K562 (cell line): ENCODE measurements around the gene ADD2. TPM values are rescaled to one million over a fixed set of nuclear protein-coding genes. Genes with fewer than 3 reads are reported as not detected.

ENCODE experiments used
- ATAC-seq: fragments of 200-7000 bp; cut with Tn5 transposase; 3 replicates; pipeline ENCODE4 v1.9.1; 2020; ENCODE audit warnings: moderate library complexity
- BruUV-seq: library from RNA; stranded (reverse); fragments of 400-500 nt; replicated peaks from 2 replicates; lab custom pipeline; 2021; lab: Mats Ljungman, UMichigan
- CTCF ChIA-PET: fragments of 300-600 bp; formaldehyde crosslinking; extraction: SDS; loops from one replicate; lab custom pipeline; 2021; ENCODE audit warnings: low intra/inter-chr PET ratio; lab: Yijun Ruan, JAX
- POLR2A ChIA-PET: fragments of 300-600, 350-650 bp; sonication (Branson Sonifier 250); formaldehyde crosslinking; extraction: SDS; loops from one replicate; lab custom pipeline; 2021; ENCODE audit warnings: antibody characterized with exemption, inconsistent platforms; lab: Yijun Ruan, JAX
- DNase-seq, 4 experiments: peaks; one replicate each; pipeline versions ENCODE4 v3.0.0 to v3.0.0-alpha.2; 2011 to 2018; ENCODE audit warnings: low spot score in 3 of 4, mixed read lengths in 3 of 4; ENCODE audit errors: extremely low read depth in 1 of 4
- FAIRE-seq: peaks from 2 replicates; lab custom pipeline; 2011; peaks lifted over from hg19 to GRCh38; lab: Jason Lieb, UNC
- H2AFZ ChIP-seq: 2 replicates; pipeline ENCODE4 v1.6.0; 2011; ENCODE audit warnings: low read depth, low read length, control low read depth, inconsistent platforms
- H3K27ac ChIP-seq: fragments of 200-600 bp; 3 replicates; pipeline ENCODE4 v1.8.0; 2011; ENCODE audit warnings: low read depth, mild to moderate bottlenecking, control low read depth, inconsistent platforms, low read length, moderate library complexity, mixed read lengths; ENCODE audit errors: extremely low read depth
- H3K27me3 ChIP-seq, 2 experiments: fragments of 300-600 bp in 1 of 2; 2 replicates in 1 of 2; 3 replicates in 1 of 2; pipeline versions ENCODE4 v1.6.0 to v1.8.0; 2011; ENCODE audit warnings: inconsistent platforms in 2 of 2, low read length in 2 of 2, mild to moderate bottlenecking in 1 of 2, mixed read lengths in 1 of 2, moderate library complexity in 1 of 2; ENCODE audit not compliant: control insufficient read depth in 2 of 2, insufficient read depth in 2 of 2
- H3K36me3 ChIP-seq: fragments of 300-600 bp; 3 replicates; pipeline ENCODE4 v1.8.0; 2011; ENCODE audit warnings: mild to moderate bottlenecking, low read length, inconsistent platforms; ENCODE audit not compliant: control insufficient read depth, insufficient read depth
- H3K4me1 ChIP-seq, 2 experiments: fragments of 200-600 bp in 1 of 2; replicated peaks in 1 of 2; 2 replicates in 1 of 2; 3 replicates in 1 of 2; pipeline versions ENCODE4 v1.5.1 to v1.8.0; 2011; ENCODE audit warnings: inconsistent platforms in 2 of 2, low read length in 2 of 2, mild to moderate bottlenecking in 1 of 2, mixed read lengths in 1 of 2, moderate library complexity in 1 of 2; ENCODE audit not compliant: control insufficient read depth in 2 of 2, insufficient read depth in 2 of 2
- H3K4me2 ChIP-seq: 2 replicates; pipeline ENCODE4 v1.6.1; 2011; ENCODE audit warnings: low read length, control low read depth, inconsistent platforms, mixed read lengths; ENCODE audit not compliant: insufficient read depth
- H3K4me3 ChIP-seq: fragments of 200-600 bp; sonication (generic), shearing (Covaris generic); 2 replicates; pipeline ENCODE4 v1.5.1; 2016; ENCODE audit warnings: control low read depth, inconsistent platforms
- H3K79me2 ChIP-seq: fragments of 200-600 bp; 3 replicates; pipeline ENCODE4 v1.8.0; 2011; ENCODE audit warnings: low read length, inconsistent platforms; ENCODE audit not compliant: control insufficient read depth, insufficient read depth
- H3K9ac ChIP-seq, 2 experiments: 2 replicates each; pipeline versions ENCODE4 v1.6.0 to v1.6.1; 2011; ENCODE audit warnings: low read depth in 2 of 2, low read length in 2 of 2, control low read depth in 1 of 2, inconsistent platforms in 1 of 2, mild to moderate bottlenecking in 1 of 2, mixed read lengths in 1 of 2; ENCODE audit not compliant: insufficient read depth in 1 of 2
- H3K9me1 ChIP-seq: one replicate; pipeline ENCODE4 v1.6.0; 2011; ENCODE audit warnings: inconsistent platforms, mild to moderate bottlenecking, low read length, moderate library complexity; ENCODE audit not compliant: control insufficient read depth, insufficient read depth
- H3K9me3 ChIP-seq: replicated peaks from 2 replicates; pipeline ENCODE4 v1.5.1; 2011; ENCODE audit warnings: low read depth, low read length, inconsistent platforms; ENCODE audit not compliant: control insufficient read depth, insufficient read depth
- H4K20me1 ChIP-seq: replicated peaks from 2 replicates; pipeline ENCODE4 v1.6.1; 2011; ENCODE audit warnings: low read length, inconsistent platforms, mixed read lengths; ENCODE audit not compliant: control insufficient read depth, insufficient read depth
- CBFB ChIP-seq: sonication (generic); formaldehyde crosslinking; IDR thresholded peaks from 2 replicates; pipeline ENCODE4 v1.4.0; 2020; ENCODE audit warnings: mild to moderate bottlenecking, missing genetic modification reagents
- CXXC5 ChIP-seq: fragments of 250-450 bp; sonication (Bioruptor Pico); IDR thresholded peaks from 2 replicates; pipeline ENCODE4 v1.8.0; 2022; ENCODE audit warnings: inconsistent platforms, mild to moderate bottlenecking, moderate library complexity
- MCM5 ChIP-seq: fragments of 450-650 bp; IDR thresholded peaks from 2 replicates; pipeline ENCODE4 v1.6.1; 2016; ENCODE audit warnings: low read depth
- NCOA1 ChIP-seq: fragments of 450-650 bp; IDR thresholded peaks from 2 replicates; pipeline ENCODE4 v1.6.1; 2016; ENCODE audit warnings: low read depth
- RBBP5 ChIP-seq: fragments of 200-600 bp; sonication (generic); IDR thresholded peaks from 2 replicates; pipeline ENCODE4 v1.6.1; 2012; ENCODE audit warnings: borderline replicate concordance, mild to moderate bottlenecking, low read length, control low read depth, inconsistent platforms; ENCODE audit not compliant: insufficient read depth, poor library complexity, severe bottlenecking
- SIN3A ChIP-seq, 2 experiments: fragments of 150-350 bp in 1 of 2; IDR thresholded peaks; 2 replicates each; pipeline ENCODE4 v1.6.1; 2011 to 2016; ENCODE audit warnings: borderline replicate concordance in 2 of 2, low read depth in 2 of 2, low read length in 2 of 2, mild to moderate bottlenecking in 2 of 2, moderate library complexity in 2 of 2; ENCODE audit not compliant: control insufficient read depth in 1 of 2
- WGBS: fragments of 100-300 bp; shearing (Covaris generic); methylation state at CpG from one replicate; pipeline ENCODE4 v1.1.6; 2016; ENCODE audit warnings: low coverage, mixed read lengths; ENCODE audit not compliant: insufficient coverage; ENCODE audit errors: missing lambda C conversion rate; 5-methylcytosine and 5-hydroxymethylcytosine counted together
- in situ Hi-C: fragments of 300-500 bp; cut with MboI; formaldehyde crosslinking; loops from 4 replicates; pipeline ENCODE4 v1.15.0; 2018; ENCODE audit warnings: inconsistent platforms, mixed read lengths
- intact Hi-C: fragments of 100-400 bp; cut with micrococcal nuclease; formaldehyde crosslinking; loops from 2 replicates; pipeline ENCODE4 v1.14.2; 2022
- polyA plus RNA-seq, 8 experiments: library from polyadenylated mRNA; depleted of rRNA in 4 of 8; stranded (reverse) in 5 of 8; unstranded in 3 of 8; fragments of >200 nt; fragmentation: Nextera tagmentation in 2 of 8; fragmentation: Illumina TruSeq in 1 of 8; extraction: Ambion mirVana in 2 of 8; extraction: Trizol in 1 of 8; gene quantifications; 2 replicates each; pipeline versions ENCODE4 v1.2.1 to v1.2.3, GENCODE V29; 2011 to 2014; ENCODE audit warnings: inconsistent platforms in 1 of 8, missing spikeins in 1 of 8
- total RNA-seq, 7 experiments: library from RNA; depleted of rRNA in 6 of 7; stranded (reverse); fragments of >200 nt in 6 of 7; fragmentation: Illumina TruSeq in 2 of 7; extraction: Trizol in 2 of 7; gene quantifications; 2 replicates each; pipeline versions ENCODE4 v1.2.1 to v1.2.3, GENCODE V29; 2011 to 2021; ENCODE audit warnings: low replicate concordance in 1 of 7
- TF ChIP-seq, protein P1 (sequence below): fragments of 450-650 bp; formaldehyde crosslinking; IDR thresholded peaks from 2 replicates; pipeline ENCODE4 v1.4.0; 2020; ENCODE audit warnings: mild to moderate bottlenecking, moderate library complexity
- TF ChIP-seq, protein P2 (sequence below): fragments of 250-450 bp; sonication (Bioruptor Pico); IDR thresholded peaks from 2 replicates; pipeline ENCODE4 v1.4.0; 2020
- TF ChIP-seq, protein P3 (sequence below): fragments of 250-450 bp; sonication (Bioruptor Pico); IDR thresholded peaks from 2 replicates; pipeline ENCODE4 v1.4.0; 2020; ENCODE audit warnings: borderline replicate concordance
- TF ChIP-seq, protein P4 (sequence below): fragments of 250-450 bp; sonication (Bioruptor Pico); IDR thresholded peaks from 2 replicates; pipeline ENCODE4 v1.5.0; 2021

ADD2 gene
- total and polyA plus RNA-seq, 9 of the 15 experiments (the other 6 are each of a cell fraction or from before 2014, with no cell fraction given) = 3.5 to 63.0 (median 36.2) TPM

DNA sequence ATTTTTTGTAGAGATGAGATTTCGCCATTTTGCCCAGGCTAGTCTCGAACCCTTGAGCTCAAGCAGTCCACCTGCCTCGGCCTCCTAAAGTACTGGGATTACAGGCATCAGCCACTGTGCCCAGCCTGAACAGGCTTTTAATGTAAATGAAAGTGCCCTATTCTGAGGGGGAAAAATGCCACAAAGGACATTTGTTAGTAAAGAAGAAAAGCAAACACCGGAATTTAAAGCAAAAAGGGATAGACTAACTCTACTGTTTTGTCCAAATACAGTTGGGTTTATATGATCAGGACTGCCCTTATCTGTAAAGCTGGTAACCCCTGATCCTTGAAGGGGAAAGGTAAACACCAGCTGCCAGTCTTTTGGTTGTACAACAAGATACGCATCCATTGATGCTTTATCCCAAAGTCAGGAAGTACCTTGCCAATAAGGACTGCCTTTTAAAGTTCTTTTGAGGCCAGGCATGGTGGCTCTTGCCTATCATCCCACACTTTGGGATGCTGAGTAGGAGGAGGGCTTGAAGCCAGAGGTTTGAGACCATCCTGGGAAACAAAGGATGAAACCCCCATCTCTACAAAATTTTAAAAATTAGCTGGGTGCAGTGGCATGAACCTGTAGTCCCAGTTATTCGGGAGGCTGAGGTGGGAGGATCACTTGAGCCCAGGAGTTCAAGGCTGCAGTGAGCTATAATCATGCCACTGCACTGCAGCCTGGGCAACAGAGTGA is 39.3 kb upstream of the ADD2 start:
- Histone ChIP-seq H3K4me2 (no peak overlapping the region), H3K9ac (no peak overlapping the region), H4K20me1 (0 out of 2 replicates have a peak, but pooled peaks cover 3% of the 10 kb centered on the region), H3K79me2 (no peaks in the 10 kb centered on the region), H3K36me3 (no peaks in the 10 kb centered on the region), H2AFZ (no peak overlapping the region), H3K9me1 (no peaks in the 10 kb centered on the region), H3K27me3 (peaks cover 24 to 39% of the 10 kb centered on the region in 2 experiments), H3K27ac (no peak overlapping the region), H3K4me1 (no peaks in the 10 kb centered on the region), H3K9me3 (no peaks in the 10 kb centered on the region), H3K4me3 (no peak overlapping the region)
- DNase-seq = no peak
- CTCF ChIA-PET = no interaction called here
- no peak for FAIRE-seq
- in situ Hi-C loops = no loop called here
- WGBS = 3% methylated on average over 6 of the region's 6 CpGs
- intact Hi-C loops = no loop called here
- no TSS peak for BruUV-seq
- POLR2A ChIA-PET = no interaction called here
- ATAC-seq = no peak
- TF ChIP-seq, protein P1, sequence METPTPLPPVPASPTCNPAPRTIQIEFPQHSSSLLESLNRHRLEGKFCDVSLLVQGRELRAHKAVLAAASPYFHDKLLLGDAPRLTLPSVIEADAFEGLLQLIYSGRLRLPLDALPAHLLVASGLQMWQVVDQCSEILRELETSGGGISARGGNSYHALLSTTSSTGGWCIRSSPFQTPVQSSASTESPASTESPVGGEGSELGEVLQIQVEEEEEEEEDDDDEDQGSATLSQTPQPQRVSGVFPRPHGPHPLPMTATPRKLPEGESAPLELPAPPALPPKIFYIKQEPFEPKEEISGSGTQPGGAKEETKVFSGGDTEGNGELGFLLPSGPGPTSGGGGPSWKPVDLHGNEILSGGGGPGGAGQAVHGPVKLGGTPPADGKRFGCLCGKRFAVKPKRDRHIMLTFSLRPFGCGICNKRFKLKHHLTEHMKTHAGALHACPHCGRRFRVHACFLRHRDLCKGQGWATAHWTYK (CRISPR knock-in tag) = no peak
- no peak for TF ChIP-seq MCM5
- TF ChIP-seq, protein P2, sequence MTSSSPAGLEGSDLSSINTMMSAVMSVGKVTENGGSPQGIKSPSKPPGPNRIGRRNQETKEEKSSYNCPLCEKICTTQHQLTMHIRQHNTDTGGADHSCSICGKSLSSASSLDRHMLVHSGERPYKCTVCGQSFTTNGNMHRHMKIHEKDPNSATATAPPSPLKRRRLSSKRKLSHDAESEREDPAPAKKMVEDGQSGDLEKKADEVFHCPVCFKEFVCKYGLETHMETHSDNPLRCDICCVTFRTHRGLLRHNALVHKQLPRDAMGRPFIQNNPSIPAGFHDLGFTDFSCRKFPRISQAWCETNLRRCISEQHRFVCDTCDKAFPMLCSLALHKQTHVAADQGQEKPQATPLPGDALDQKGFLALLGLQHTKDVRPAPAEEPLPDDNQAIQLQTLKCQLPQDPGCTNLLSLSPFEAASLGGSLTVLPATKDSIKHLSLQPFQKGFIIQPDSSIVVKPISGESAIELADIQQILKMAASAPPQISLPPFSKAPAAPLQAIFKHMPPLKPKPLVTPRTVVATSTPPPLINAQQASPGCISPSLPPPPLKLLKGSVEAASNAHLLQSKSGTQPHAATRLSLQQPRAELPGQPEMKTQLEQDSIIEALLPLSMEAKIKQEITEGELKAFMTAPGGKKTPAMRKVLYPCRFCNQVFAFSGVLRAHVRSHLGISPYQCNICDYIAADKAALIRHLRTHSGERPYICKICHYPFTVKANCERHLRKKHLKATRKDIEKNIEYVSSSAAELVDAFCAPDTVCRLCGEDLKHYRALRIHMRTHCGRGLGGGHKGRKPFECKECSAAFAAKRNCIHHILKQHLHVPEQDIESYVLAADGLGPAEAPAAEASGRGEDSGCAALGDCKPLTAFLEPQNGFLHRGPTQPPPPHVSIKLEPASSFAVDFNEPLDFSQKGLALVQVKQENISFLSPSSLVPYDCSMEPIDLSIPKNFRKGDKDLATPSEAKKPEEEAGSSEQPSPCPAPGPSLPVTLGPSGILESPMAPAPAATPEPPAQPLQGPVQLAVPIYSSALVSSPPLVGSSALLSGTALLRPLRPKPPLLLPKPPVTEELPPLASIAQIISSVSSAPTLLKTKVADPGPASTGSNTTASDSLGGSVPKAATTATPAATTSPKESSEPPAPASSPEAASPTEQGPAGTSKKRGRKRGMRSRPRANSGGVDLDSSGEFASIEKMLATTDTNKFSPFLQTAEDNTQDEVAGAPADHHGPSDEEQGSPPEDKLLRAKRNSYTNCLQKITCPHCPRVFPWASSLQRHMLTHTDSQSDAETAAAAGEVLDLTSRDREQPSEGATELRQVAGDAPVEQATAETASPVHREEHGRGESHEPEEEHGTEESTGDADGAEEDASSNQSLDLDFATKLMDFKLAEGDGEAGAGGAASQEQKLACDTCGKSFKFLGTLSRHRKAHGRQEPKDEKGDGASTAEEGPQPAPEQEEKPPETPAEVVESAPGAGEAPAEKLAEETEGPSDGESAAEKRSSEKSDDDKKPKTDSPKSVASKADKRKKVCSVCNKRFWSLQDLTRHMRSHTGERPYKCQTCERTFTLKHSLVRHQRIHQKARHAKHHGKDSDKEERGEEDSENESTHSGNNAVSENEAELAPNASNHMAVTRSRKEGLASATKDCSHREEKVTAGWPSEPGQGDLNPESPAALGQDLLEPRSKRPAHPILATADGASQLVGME = no peak
- TF ChIP-seq SIN3A (IDR thresholded peaks at IDR 0.05; ENCODE audit: borderline replicate concordance in 2 of 2, control insufficient read depth in 1 of 2, low read depth in 2 of 2, low read length in 2 of 2) = no peak
- no peak for TF ChIP-seq CXXC5 (CRISPR knock-in tag)
- no peak for TF ChIP-seq NCOA1
- TF ChIP-seq, protein P3, sequence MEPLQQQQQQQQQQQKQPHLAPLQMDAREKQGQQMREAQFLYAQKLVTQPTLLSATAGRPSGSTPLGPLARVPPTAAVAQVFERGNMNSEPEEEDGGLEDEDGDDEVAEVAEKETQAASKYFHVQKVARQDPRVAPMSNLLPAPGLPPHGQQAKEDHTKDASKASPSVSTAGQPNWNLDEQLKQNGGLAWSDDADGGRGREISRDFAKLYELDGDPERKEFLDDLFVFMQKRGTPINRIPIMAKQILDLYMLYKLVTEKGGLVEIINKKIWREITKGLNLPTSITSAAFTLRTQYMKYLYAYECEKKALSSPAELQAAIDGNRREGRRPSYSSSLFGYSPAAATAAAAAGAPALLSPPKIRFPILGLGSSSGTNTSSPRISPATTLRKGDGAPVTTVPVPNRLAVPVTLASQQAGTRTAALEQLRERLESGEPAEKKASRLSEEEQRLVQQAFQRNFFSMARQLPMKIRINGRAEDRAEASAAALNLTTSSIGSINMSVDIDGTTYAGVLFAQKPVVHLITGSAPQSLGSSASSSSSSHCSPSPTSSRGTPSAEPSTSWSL = no peak
- no peak for TF ChIP-seq CBFB
- TF ChIP-seq, protein P4, sequence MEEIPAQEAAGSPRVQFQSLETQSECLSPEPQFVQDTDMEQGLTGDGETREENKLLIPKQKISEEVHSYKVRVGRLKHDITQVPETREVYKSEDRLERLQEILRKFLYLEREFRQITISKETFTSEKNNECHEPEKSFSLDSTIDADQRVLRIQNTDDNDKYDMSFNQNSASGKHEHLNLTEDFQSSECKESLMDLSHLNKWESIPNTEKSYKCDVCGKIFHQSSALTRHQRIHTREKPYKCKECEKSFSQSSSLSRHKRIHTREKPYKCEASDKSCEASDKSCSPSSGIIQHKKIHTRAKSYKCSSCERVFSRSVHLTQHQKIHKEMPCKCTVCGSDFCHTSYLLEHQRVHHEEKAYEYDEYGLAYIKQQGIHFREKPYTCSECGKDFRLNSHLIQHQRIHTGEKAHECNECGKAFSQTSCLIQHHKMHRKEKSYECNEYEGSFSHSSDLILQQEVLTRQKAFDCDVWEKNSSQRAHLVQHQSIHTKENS (CRISPR knock-in tag) = no peak
- TF ChIP-seq RBBP5 = no peak
